Transverse colon (tissue), 3 donors: ENCODE results near the gene COMTD1.

Experiments used
- CTCF ChIP-seq, 5 experiments: fragments of 200-600 bp in 3 of 5; fragments of 450-650 bp in 2 of 5; sonication (generic) in 3 of 5; IDR thresholded peaks; 1 replicate in 2 of 5; 2 replicates in 3 of 5; pipeline ENCODE4 v1.5.1; 2016 to 2017; ENCODE audit warnings: antibody characterized with exemption in 5 of 5, inconsistent platforms in 3 of 5, mild to moderate bottlenecking in 2 of 5, moderate library complexity in 1 of 5
- POLR2A ChIP-seq: fragments of 450-650 bp; IDR thresholded peaks from one replicate; pipeline ENCODE4 v1.6.1; 2016; ENCODE audit warnings: antibody characterized with exemption, mild to moderate bottlenecking, moderate library complexity

DNA sequence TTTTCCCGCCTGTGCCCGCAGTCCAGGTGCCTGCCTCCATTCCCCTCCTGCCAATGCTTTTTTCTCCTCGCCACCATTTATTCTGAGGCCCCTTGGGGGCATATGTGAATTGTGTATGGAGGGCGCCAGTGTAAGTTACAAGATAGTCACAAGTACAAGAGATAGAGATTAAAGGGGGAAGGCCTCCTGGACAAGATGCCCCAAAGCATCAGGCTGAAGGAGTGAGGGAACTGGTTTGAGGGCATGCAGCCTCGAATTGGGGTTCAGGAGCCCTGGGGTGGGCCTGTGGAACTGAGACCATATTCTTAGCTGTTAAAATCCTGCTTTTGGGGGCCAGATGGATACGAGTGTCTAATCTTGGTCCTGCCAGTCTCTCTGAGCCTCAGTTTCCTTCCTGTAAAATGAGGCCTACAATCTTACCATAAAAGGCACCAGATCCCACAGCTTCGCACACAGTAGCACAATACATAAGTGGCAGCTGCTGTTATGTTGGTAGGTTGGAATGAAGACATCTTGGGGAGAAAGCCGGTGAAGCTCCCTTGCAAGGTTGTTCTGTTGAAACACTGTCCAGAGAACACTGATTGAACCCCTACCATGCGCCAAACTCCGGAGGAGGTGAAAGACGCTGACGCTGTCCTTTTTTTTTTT lies 545 bp upstream of the COMTD1 start:
- no peak for TF ChIP-seq CTCF (IDR thresholded peaks at IDR 0.05)
- no peak for TF ChIP-seq POLR2A
